GM19455 (cell line): ENCODE data around the gene MACROH2A2.

Experiments
- ATAC-seq: cut with Tn5 transposase; IDR thresholded peaks from one replicate; pipeline ENCODE4 v1.9.1; 2021; ENCODE audit not compliant: unreplicated experiment

MACROH2A2 gene

DNA sequence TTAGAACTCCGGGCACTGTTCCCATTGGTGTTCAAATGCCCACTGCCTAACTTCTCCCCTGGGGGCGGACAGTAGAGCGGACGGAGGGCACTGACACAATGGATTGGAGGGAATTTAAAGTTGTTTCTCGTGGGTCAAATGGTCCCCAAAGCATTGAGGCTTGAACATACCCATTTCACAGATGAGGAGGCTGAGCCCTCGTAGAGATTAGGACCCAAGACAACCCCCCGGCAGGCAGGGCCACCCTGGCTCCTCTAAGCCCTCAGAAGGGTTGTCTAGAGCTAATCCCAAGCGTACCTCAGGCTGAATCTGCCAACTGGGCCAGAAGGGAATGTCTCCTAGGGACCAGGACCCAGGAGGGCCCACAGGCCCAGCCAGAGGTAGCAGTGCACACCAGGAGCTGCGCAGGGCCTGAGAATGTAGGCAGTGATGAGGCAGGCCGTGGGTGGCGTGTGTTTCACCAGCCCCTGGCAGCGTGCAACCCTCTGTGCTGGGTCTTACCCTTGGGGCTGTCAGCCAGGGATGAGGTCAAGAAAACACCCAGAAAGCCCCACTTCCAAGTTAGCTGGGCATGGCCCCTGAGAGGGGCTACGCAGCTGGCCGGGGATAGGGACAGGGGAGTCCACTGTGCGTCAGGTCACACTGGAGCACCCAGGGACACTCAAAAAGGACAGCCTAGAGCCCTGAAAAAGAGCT lies 74.2 kb downstream of the MACROH2A2 start:
- no peak for ATAC-seq

DNA sequence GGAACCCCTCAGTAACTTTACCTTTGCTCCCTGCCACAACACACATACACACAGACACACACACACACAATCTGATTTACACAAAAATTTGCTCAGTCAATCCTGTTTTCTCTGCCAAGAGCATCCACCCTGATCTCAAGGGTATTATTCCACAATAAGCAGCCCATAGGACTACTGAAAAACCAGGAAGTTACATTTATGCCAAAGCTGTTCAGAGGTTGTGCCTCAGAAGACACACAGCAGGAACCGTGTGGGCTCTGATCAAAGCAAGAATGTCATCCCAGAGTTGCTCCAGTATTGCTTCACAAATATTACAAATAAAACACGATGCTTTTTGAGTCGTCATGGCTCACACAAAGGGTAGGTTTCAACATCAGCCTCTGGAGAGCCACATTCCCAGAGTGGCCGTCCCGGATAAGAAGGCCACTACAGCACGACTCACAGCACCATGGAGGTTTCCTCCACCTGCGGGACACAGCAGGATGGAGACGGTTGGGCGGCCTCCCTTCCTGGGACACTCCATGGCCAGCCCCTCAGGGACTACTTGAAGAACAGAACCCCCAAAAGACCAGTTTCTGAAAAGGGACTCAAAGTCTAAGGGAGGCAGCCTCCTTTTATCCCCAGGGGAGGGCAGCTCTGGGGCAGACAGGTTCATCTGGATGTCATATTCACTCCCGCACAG lies 78.4 kb downstream of the MACROH2A2 start:
- ATAC-seq, result no peak

DNA sequence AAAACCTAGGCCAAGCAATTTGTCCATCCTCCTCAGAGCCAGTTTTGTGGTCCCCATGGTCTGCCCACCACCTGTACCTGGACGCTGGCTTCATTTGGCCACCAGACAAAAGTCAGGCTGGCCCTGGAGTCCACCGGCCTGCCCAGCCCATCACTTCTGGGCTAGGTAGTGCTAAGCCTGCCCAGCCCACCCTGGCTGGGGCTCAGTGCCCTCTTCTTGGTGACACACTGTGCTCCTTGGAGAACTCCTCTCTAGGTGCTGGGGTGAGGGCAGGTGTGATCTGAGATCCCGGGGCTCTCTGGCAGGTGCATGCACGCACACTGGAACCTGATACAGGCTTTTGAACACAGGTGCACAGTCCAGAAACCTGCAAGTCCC lies 78.9 kb downstream of the MACROH2A2 start:
- no peak for ATAC-seq

DNA sequence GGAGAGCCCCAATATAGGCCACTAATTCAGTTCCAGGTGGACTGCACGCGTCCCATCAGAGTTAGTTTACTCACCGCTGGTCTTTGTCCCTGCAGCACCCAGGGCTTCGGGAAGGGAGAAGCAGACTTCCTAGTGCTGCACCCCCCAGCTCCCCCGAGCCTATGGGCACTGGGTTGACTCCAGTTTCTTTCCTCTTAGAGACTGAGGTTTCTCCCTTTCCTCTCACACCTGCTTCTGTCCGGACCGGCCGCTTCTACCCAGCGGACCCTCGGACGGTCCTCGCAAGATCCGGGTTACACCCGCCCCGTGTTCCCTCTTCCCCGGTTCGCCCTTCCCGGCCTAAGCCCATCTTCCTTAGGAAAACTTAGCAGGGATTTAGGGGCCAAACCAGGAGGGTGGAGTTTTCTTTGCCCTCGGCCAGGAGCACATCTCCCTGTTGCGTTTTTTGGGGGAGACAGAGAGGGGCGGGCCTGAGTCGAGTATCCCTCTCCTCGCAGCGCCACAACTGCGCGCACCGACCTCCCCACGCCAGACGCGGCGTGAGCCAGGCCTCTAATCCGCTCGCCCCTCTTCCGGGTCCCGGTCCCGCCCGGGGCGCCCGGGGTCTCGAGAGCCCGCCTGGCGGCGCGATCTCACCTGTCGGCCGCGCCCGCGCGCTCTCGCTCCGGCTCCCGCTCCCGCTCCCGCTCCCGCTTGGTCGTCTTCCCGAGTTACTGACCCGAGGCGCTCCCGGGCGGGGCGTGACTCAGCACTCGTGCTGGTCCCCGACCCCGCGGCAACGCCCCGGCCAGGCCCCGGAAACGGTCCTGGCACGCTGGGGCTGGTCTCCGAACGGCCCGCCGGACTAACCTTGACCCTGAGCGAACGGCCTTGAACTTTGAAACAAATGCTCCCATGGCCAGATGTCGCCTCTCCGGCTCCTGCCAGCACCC lies 79.7 kb downstream of the MACROH2A2 start, which contains the start of gene AIFM2:
AIFM2 (minus strand) TSS at position 728 of the 932 bp plus-strand sequence. CDS start 8,741 bp downstream, outside the sequence.
- ATAC-seq, result peak; percentile 76

DNA sequence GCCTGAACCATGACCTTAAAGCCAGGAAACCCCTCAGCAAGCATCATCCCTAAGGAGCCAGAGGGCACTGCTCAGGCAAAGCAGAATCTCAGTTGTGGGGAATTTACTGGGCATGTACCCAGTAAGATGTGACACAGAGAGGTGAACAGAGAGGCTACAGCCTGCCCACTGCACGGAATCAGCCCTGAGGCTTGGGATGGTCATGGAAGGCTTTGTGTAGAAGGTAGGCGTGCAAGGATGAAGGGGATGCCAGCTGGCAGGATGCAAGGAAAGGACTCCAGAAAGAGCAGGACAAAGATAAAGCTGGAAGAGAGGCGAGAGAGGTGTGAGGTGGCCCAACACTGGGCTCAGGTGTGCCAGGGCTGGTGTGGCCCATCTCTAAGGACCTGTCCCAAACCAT lies 82.4 kb downstream of the MACROH2A2 start:
- ATAC-seq, result no peak

DNA sequence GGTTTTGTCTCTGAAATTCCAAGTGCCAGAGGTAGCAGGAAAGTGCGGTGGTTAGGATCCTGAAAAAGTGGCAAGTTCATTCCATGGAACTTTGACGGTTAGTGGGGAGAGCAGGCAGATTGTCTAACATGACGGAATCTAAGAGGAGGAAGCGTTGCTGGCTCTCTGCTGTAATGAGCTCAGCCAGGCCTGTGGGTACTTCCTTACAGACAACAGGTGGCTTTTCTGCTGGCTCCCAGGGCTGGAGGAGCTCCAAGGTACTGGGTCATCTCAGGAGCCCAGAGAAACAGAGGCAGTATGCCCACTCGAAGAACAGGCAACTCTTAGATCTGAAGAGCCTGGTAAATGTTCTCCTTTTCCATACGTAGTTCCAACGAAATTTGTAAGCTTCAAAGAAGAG lies 83.0 kb downstream of the MACROH2A2 start:
- ATAC-seq, result no peak

DNA sequence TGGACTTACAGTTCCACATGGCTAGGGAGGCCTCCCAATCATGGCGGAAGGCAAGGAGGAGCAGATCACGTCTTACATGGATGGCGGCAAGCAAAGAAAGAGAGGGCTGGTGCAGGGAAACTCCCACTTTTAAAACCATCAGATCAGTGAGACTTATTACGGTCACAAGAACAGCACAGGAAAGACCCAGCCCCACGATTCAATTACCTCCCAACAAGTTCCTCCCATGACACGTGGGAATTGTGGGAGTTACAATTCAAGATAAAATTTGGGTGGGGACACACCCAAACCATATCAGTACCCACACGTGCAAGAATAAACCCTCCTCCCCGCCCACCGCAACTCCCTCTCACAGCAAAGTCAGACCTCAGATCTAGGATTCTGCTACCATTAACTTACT lies 84.5 kb downstream of the MACROH2A2 start:
- no peak for ATAC-seq

DNA sequence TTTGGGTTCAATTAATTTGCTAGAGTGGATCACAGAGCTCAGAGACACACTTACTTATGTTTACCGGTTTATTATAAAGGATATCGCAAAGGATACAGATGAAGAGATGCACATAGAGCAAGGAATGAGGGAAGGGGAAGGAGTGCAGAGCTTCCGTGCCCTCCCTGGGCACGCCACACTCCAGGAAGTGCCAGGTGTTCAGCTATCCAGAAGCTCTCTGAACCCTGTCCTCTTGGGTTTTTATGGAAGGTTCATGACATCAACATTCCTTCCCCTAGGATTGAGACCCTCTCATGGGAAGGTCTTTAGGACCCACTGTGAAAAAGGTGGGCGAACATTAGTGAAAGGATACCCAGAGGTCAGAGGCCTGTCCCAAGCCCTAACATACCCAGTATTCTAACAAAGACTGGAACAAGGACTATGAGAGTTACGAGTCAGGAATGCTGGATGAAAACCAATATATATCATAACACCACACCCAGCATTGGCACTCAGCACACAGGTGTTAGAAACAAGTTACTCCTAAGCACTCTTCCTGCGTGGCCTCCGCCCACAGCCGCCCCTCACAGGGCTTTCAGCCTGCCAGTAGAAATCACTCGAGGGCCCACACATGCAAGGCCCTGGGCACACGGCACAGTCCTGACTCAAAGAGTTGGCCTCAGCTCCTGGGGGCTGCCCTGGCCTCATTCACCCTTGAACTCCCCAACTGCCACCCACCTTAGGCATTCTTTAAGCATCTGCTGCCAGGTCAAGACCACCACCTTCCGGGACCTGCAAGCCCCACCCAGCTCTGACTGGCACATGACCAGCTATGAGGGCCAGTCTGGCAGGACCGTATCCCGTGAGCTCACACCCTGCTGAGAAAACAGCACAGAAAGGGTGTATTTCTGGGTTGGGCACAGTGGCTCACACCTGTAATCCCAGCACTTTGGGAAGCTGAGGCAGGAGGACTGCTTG lies 85.6 kb downstream of the MACROH2A2 start:
- no peak for ATAC-seq

DNA sequence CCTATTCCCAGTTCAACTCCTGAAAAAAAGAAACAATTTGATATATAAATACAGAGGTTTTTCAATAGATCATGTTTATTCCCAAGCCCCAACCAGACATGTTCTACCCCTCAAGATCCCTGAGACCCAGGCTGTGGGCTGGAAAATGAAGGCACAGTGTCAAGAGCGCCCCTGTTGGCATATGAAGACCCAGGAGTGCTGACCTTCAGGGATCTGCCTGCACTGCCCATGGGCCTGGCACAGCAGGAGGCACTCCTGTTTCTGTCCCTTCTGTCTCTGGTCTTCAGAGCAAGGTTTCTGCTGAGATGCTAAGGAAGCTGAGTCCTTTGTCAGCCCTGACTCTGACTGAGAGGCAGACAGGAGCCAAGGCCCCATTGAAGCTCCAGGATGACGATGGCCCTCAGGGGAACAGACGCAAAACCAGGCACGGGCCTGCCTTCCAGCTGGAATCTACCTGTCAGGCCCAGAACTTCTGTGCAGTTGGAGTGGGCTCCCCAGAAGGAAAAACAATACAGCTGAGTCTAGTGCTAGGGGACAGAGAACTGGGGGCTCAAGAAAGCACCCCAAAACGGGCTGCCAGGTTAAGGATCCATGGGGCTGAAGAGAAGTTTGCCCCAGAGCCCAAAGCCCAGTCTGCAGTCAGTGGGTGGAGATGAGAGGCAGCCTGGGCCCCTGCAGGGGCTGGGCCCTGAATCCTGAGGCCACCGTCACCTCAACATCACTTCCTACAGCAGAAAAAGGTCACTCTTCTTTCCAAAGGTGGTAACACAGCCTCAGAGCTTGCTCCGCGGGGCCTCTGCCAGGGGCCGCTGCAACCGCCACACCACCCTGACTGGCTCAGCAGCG lies 86.7 kb downstream of the MACROH2A2 start:
- ATAC-seq, result no peak

DNA sequence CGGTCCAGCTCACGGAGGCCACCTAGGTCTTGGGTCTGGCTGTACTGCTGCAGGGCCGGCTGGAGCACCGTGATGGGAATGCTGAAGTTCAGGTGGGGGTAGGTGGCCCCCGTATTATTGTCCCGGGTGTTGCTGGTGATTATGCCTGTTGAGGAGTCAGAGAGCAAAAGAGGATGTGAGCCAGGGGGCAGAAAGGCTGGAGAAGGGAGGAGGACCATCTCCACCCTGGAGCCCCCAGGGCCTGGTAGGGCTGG lies 87.3 kb downstream of the MACROH2A2 start:
- no peak for ATAC-seq

DNA sequence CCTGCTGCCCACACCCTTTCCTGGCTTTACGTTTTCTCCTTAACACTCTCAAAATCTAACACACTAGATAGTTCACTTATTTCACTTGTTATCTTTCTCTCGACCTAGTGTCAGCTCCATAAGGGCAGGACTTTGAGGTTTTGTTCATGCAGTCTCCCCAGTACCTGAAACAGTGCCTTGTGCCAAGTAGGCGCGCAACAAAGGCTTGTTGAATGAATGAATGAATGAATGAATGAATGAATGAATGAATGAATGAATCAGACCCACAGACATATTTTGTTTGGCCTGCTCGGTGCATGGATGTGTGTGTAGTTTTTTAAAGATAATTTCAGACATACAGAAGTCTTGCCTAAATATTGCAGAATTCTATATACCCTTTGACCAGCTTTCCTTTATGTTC lies 87.7 kb downstream of the MACROH2A2 start:
- ATAC-seq, result no peak

DNA sequence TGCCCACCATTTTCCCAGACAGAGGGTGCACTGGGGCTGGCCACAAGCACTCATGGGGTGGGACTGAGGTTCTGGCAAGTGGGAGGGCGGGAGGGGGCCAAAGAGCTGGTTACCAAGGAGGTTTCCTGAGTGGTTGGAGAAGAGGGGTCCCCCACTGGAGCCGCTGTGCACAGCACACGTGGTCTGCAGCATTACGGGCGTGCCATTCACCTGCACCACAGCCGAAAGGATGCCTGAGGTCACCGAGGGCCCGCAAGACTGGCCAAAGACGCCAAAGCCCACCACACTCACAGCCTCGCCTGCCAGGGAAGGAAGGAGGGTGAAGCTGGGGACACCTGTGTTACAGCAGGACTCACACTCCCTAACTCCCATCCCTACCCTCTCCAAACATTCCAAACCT lies 89.9 kb downstream of the MACROH2A2 start:
- no peak for ATAC-seq

DNA sequence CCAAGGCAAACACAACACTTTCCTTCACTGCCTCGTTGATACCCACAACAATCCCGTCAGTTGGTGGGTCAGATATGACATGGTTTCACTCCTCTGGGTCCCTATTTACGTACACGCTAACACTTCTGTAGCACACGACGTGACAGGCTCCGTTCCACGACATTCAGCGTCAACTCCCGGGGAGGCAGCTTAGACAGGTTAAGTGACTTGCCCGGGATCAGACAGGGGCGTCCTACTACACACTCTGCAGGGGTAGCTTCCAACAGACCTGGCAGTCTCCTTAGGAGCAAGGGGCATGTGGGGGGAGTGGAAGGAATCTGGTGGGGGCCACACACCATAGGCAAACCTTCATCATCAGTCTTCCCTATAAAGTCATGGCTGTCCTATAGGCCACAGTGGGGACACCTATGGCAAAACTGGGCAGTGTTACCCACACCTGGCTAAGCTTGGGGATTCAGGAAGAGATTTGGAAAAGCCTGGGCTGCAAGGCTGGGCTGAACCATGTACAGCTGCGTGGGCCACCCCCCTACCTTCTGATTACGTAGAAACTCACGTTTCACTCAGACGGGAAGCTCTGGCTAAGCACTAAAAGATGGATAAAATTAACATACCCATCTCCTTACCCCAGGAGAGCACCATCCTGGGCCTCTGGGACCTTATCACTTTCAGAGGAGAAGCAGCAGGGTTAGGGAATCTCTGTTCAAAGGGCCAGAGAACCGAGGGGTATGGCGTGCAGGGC lies 91.9 kb downstream of the MACROH2A2 start:
- ATAC-seq, result no peak

DNA sequence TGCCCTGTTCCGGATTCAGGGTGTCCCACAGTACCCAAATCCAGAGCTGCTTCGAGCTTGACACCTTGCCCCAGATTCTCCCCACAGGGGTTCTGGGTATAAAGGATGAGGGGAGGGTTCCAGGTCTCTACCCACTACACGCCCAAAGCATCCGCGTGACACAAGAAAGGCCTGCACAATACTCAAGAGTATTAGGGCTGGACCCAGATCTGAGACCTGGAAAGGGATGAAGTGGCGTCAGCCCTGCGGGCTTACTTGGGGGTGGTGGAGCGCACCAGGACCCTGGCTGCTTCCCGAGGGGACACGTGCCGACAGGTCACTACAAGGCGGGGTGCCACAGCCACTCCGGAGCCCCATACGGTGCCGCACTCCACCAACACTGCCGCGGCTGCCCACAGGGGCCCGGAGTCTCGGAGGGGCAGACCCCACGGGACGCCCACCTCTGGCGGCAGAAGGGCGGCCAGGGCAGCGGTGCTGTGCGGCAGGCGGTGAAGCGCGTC lies 92.6 kb downstream of the MACROH2A2 start:
- peak; percentile 3 for ATAC-seq

DNA sequence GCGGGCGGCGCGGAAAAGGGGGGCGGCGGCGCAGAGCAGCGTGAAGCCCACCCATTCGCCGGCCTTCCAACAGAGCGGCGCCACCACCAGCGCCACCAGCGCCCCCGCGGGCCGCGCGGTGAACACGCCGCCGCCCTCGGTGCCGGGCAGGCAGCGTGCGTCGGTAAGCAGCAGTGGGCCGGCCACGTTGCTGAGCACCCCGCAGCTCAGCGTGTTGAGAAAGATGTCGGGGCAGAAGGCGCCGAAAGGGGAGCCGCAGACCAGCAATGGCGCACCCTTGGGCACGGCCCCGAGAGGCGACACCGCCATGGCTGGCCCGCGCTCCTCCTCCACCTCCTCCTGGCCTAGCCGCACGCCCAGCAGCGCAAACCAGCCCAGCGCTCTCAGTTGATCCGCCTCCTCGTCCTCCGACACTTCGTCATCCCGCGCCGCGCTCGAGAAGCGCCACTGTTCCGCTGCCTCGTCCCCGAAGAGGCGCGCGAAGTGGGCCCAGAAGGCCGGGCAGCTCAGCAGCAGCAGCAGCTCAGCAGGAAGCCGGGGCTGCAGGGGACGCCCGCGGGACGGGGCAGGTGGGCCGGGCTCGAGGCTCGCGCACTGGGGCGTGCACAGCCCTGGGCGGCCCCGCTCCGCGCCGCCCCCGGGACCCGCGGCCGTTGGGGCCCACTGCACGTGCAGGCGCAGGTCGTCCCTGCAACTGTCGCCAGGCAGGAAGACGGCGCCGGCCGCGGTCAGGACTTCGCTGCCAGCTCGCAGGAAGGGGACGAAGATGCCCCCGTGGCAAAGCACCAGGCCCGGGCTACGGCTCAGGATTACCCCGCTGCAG lies 93.2 kb downstream of the MACROH2A2 start:
- peak; percentile 57 for ATAC-seq

DNA sequence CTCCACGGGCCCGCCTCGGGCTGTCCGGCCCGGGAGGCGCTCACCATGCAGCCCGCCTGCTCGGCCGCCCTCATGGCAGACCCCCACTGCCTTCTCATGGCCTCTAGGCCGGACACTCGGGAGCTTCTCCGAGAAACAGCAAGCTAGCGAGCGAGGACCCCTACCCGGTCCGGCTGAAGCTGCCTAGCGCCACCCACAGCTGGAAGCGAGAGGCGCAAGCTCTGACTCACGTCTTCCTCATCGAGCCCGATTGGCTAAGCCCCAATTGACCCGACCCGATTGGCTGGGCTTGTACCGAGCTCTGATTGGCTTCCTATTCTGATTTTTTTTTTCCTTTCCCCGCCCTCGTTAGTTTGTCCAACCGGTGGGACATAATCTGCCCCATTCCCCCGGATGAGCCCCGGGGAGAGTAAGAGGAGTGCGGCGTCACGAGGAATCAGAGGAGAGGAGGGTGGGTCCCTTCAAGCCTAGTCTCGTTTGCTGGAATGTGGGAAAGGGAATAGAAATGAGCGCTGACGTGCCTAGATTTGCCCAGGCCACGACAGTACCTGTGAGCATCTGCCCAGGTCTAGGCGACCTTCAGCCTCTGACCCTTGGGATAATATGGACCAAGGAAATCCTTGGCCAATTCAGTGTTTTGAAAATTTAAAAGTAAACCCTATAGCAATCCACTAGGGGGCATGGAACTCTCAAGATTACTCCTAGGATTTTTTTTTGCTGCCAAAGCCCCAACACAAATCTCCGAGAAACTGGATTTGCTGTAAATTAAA lies 94.0 kb downstream of the MACROH2A2 start, which contains the start of gene TYSND1:
TYSND1 (minus strand) TSS at position 212 of the 770 bp plus-strand sequence; CDS start at position 98, 114 bp downstream.
- ATAC-seq, result peak; percentile 87

DNA sequence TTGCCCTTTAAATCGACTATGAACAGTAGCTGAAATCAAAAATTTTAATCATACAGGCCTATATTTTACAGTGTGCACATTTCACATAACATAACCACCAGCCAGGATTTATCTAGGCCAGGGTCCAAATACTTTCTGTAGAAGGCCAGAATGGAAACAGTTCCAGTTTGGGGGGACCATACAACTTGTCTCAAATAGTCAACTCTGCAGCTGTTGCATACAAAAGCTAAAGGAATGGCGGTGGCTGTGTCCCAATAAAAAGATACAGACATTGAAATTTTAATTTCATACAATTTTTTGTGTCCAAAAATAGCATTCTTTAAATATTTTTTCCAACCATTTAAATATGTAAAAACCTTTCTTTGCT lies 94.6 kb downstream of the MACROH2A2 start:
- ATAC-seq, result no peak
